Measurements from ENCODE around the gene PXYLP1. TPM values are rescaled to one million over a fixed set of nuclear protein-coding genes. Genes with fewer than 3 reads are reported as not detected.
A peak's percentile ranks its signal among the peaks of the same experiment; 100 is the strongest.

PXYLP1 gene
- total and polyA plus RNA-seq, 10 of the 15 experiments (the other 5 are each of a cell fraction or from before 2014, with no cell fraction given), result 0.06 to 1.7 (median 0.35) TPM

DNA sequence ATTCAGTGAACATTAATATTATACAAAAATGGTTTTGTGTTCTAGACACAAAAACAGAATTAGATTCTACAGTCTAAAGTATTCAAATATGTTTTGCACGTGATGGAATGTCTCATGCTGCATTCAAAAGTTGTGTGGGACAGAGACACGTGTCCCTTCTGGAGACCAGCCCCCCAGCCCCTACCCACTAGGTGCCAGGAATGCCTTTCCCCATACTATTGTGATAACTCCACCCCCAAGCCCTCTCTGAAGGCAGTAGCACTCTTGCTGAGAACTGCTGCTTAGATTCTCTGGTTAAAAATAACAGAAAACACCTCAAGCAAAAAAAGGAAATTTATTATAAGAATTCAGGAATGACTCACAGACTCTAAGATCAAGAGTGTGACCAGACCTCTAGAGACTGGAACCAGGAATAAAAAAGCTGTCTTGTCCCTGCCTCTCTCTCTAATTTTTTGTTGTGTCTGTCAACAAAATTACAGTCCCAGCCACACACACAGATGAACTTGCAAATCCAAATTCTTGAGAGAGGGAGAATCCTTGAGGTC, 57.7 kb downstream of the PXYLP1 start (continued):
- TF ChIP-seq JUNB (IDR thresholded peaks at IDR 0.05), result peak; percentile 58; the same call in 1 of the 2 replicates
- no peak for TF ChIP-seq ZNF207 (IDR thresholded peaks at IDR 0.05; ENCODE audit: borderline replicate concordance)
- peak; percentile 61; the same call in 1 of the 2 replicates for TF ChIP-seq NFIC (IDR thresholded peaks at IDR 0.05; ENCODE audit: low read depth, low read length)
- no peak for TF ChIP-seq KAT2A (conservative IDR thresholded peaks at IDR 0.05; ENCODE audit: control insufficient read depth, low read depth, low read length)

DNA sequence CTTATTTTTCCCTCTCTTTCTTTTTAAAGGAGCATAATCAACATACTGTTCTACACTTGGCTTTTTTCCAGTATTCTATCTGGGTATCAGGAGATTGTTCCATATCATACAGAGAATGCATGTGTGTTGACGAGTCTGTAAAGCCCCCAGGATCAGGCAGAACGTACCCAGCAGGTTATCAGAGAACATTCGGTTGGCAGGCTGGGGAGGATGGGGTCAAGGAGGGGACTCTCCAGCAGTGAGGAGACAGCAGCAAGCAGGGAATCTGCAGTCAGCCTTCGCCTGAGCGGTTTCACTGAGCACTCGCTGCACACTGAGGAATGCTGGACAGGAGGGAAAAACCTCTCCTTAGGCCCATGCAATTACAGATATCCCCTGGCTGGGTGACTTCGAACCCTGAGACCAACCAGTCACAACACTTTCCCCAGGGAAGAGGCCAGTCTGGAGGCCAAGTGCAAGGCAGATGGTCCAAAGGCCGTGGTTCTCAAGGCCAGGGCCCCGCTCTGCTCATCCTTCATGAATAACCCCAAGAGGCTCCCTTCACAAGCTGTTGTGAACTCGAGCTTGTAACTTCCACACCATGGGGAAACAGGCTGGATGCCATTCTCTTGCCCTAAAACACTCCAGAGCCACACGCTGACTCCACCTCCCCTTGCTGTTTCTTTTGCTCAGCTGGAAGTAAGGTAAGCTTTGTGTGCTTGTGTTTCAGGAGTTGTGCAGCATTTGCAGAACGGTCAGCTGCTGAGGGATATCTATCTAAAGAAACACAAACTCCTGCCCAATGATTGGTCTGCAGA, 60.1 kb downstream of the PXYLP1 start:
- intact Hi-C loops (cut with micrococcal nuclease; ENCODE audit: unreplicated experiment), result no loop called here
- H3K27me3 ChIP-seq (replicated peaks in 1 of 2; ENCODE audit: control insufficient read depth in 2 of 2, insufficient read depth in 2 of 2, low read length in 1 of 2), result no peaks in the 10 kb centered on the region
- no peak overlapping the region for H3K4me3 ChIP-seq
- in situ Hi-C loops (cut with MboI), result no loop called here
- no peaks in the 10 kb centered on the region for H3K36me3 ChIP-seq (ENCODE audit: control insufficient read depth in 2 of 2, insufficient read depth in 2 of 2, low read length in 1 of 2)
- no peak overlapping the region for H2AFZ ChIP-seq (ENCODE audit: control insufficient read depth, low read depth, low read length)
- no peaks in the 10 kb centered on the region for H3K79me2 ChIP-seq (ENCODE audit: control insufficient read depth, insufficient read depth, low read length)
- SMC1A ChIA-PET (ENCODE audit: uncharacterized antibody, unreplicated experiment), result no interaction called here
- no peak for FAIRE-seq
- no peaks in the 10 kb centered on the region for H3K9me3 ChIP-seq (replicated peaks; ENCODE audit: control insufficient read depth, insufficient read depth, low read length)
- BruUV-seq (replicated peaks), result no TSS peak
- RAD21 ChIA-PET (ENCODE audit: unreplicated experiment), result no interaction called here
- H3K9ac ChIP-seq (ENCODE audit: control insufficient read depth, insufficient read depth, low read length), result no peak overlapping the region
- DNase-seq (ENCODE audit: low read depth, low spot score), result no peak
- no peak overlapping the region for H3K4me2 ChIP-seq (ENCODE audit: control insufficient read depth, insufficient read depth)
- H3K27ac ChIP-seq (ENCODE audit: control insufficient read depth, insufficient read depth), result no peak overlapping the region
- peaks cover 30% of the 10 kb centered on the region for H3K4me1 ChIP-seq (ENCODE audit: control insufficient read depth, insufficient read depth, low read length)
- no peaks in the 10 kb centered on the region for H4K20me1 ChIP-seq (ENCODE audit: control insufficient read depth, insufficient read depth)
- no peak for ATAC-seq
- CTCF ChIA-PET, result interaction anchor here (1.2 to 3.2 kb wide), 4 partner anchors 12 to 60 kb away, joined by 3 to 10 read pairs (median 4); partner anchors contain the start of gene PXYLP1
- POLR2A ChIA-PET, result no interaction called here
- 70% methylated on average over 12 of the region's 12 CpGs for WGBS (ENCODE audit: insufficient coverage, insufficient replicate concordance, low lambda C conversion rate, missing lambda C conversion rate)
- no peak for TF ChIP-seq IRF4 (IDR thresholded peaks at IDR 0.05; ENCODE audit: low read depth, low read length)
- no peak for TF ChIP-seq ATF2 (IDR thresholded peaks at IDR 0.05; ENCODE audit: low read length)
- TF ChIP-seq MXI1 (IDR thresholded peaks at IDR 0.05; ENCODE audit: low read depth, low read length), result no peak
- TF ChIP-seq NR2C2 (IDR thresholded peaks at IDR 0.05; ENCODE audit: borderline replicate concordance, control insufficient read depth, insufficient read length, low read depth), result no peak
- TF ChIP-seq, protein P1, sequence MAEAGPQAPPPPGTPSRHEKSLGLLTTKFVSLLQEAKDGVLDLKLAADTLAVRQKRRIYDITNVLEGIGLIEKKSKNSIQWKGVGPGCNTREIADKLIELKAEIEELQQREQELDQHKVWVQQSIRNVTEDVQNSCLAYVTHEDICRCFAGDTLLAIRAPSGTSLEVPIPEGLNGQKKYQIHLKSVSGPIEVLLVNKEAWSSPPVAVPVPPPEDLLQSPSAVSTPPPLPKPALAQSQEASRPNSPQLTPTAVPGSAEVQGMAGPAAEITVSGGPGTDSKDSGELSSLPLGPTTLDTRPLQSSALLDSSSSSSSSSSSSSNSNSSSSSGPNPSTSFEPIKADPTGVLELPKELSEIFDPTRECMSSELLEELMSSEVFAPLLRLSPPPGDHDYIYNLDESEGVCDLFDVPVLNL (IDR thresholded peaks at IDR 0.05; ENCODE audit: low read depth, low read length), result no peak
- no peak for TF ChIP-seq ESRRA (IDR thresholded peaks at IDR 0.05; ENCODE audit: low read length)
- no peak for TF ChIP-seq KLF5 (IDR thresholded peaks at IDR 0.05; ENCODE audit: partially characterized antibody)
- no peak for TF ChIP-seq CEBPZ (IDR thresholded peaks at IDR 0.05; ENCODE audit: low read depth, low read length)
- TF ChIP-seq KDM1A (IDR thresholded peaks at IDR 0.05; ENCODE audit: borderline replicate concordance), result no peak
- TF ChIP-seq IRF3 (IDR thresholded peaks at IDR 0.05), result no peak
- no peak for TF ChIP-seq RBBP5 (conservative IDR thresholded peaks at IDR 0.05)

All from GM12878 (cell line).